Measurements from ENCODE around the gene KIZ.

KIZ gene

GRCh38 chr20:21278829-21279228 is 152.9 kb downstream of the KIZ start:
- Histone ChIP-seq H3K18ac (ENCODE audit: low read length) (no peak overlapping the region), H3K4ac (ENCODE audit: low read length) (no peak overlapping the region), H4K91ac (ENCODE audit: low read depth, low read length, poor library complexity) (no peak overlapping the region), H2BK15ac (ENCODE audit: low read length) (no peak overlapping the region), H2BK12ac (ENCODE audit: low read length) (no peak overlapping the region), H3K23ac (ENCODE audit: low read depth, low read length, poor library complexity) (no peak overlapping the region), H3K36me3 (replicated peaks in 1 of 2; ENCODE audit: control insufficient read depth in 2 of 2, insufficient read depth in 2 of 2, low read length in 2 of 2) (peaks cover 0 to 2% of the 10 kb centered on the region in 2 donors), H3K79me1 (ENCODE audit: low read depth, low read length) (no peaks in the 10 kb centered on the region), H3K4me3 (ENCODE audit: low read length in 2 of 2) (no peak overlapping the region), H3K4me2 (ENCODE audit: insufficient read depth, low read length, poor library complexity, severe bottlenecking) (no peak overlapping the region), H3K27ac (replicated peaks; ENCODE audit: low read length) (no peak overlapping the region), H3K9ac (ENCODE audit: low read depth, low read length, poor library complexity) (no peak overlapping the region), H2AFZ (ENCODE audit: low read length) (no peak overlapping the region), H2AK5ac (ENCODE audit: low read depth, low read length) (no peak overlapping the region), H3K14ac (ENCODE audit: low read length) (no peak overlapping the region), H3K27me3 (ENCODE audit: control insufficient read depth in 3 of 3, insufficient read depth in 3 of 3, low read depth in 1 of 3, low read length in 3 of 3) (peaks cover 0 to 14% (median 3%) of the 10 kb centered on the region in 3 experiments), H4K8ac (ENCODE audit: low read depth, low read length) (no peak overlapping the region), H3K4me1 (ENCODE audit: control insufficient read depth in 2 of 2, insufficient read depth in 1 of 2, low read depth in 1 of 2, low read length in 2 of 2) (peaks cover 0 to 3% of the 10 kb centered on the region in 2 donors), H3K9me3 (replicated peaks in 1 of 2; ENCODE audit: control insufficient read depth in 2 of 2, insufficient read depth in 1 of 2, low read depth in 1 of 2, low read length in 2 of 2) (no peaks in the 10 kb centered on the region), H2BK120ac (ENCODE audit: low read depth, low read length) (no peak overlapping the region), H2BK5ac (ENCODE audit: low read length) (no peak overlapping the region)
- WGBS, 2 donors (ENCODE audit: extremely low coverage in 2 of 2, insufficient read length in 2 of 2, insufficient replicate concordance in 1 of 2) = no CpG with 5 or more reads among the region's 2 CpGs
- DNase-seq (ENCODE audit: low spot score) = no peak

- no peak overlapping the region for H3K18ac ChIP-seq (ENCODE audit: low read length)
- H3K79me1 ChIP-seq (ENCODE audit: low read depth, low read length) = no peaks in the 10 kb centered on the region
- DNase-seq (ENCODE audit: low spot score) = no peak
- H2BK15ac ChIP-seq (ENCODE audit: low read length) = no peak overlapping the region
- H3K23ac ChIP-seq (ENCODE audit: low read depth, low read length, poor library complexity) = no peak overlapping the region
- H4K8ac ChIP-seq (ENCODE audit: low read depth, low read length) = no peak overlapping the region
- H3K9ac ChIP-seq (ENCODE audit: low read depth, low read length, poor library complexity) = peak overlapping the region; percentile 12
- WGBS, 2 donors (ENCODE audit: extremely low coverage in 2 of 2, insufficient read length in 2 of 2, insufficient replicate concordance in 1 of 2) = no CpG with 5 or more reads among the region's 7 CpGs
- no peak overlapping the region for H3K4me3 ChIP-seq (ENCODE audit: low read length in 2 of 2)
- H3K4me1 ChIP-seq (ENCODE audit: control insufficient read depth in 2 of 2, insufficient read depth in 1 of 2, low read depth in 1 of 2, low read length in 2 of 2) = peaks cover 0 to 3% of the 10 kb centered on the region in 2 donors
- H3K27me3 ChIP-seq (ENCODE audit: control insufficient read depth in 3 of 3, insufficient read depth in 3 of 3, low read depth in 1 of 3, low read length in 3 of 3) = peaks cover 0 to 14% (median 3%) of the 10 kb centered on the region in 3 experiments
- no peaks in the 10 kb centered on the region for H3K9me3 ChIP-seq (replicated peaks in 1 of 2; ENCODE audit: control insufficient read depth in 2 of 2, insufficient read depth in 1 of 2, low read depth in 1 of 2, low read length in 2 of 2)
- no peak overlapping the region for H3K4me2 ChIP-seq (ENCODE audit: insufficient read depth, low read length, poor library complexity, severe bottlenecking)
- no peak overlapping the region for H4K91ac ChIP-seq (ENCODE audit: low read depth, low read length, poor library complexity)
- H2AFZ ChIP-seq (ENCODE audit: low read length) = no peak overlapping the region
- H3K36me3 ChIP-seq (replicated peaks in 1 of 2; ENCODE audit: control insufficient read depth in 2 of 2, insufficient read depth in 2 of 2, low read length in 2 of 2) = peaks cover 0 to 2% of the 10 kb centered on the region in 2 donors
- no peak overlapping the region for H2BK120ac ChIP-seq (ENCODE audit: low read depth, low read length)
- H3K14ac ChIP-seq (ENCODE audit: low read length) = no peak overlapping the region
- H3K27ac ChIP-seq (replicated peaks; ENCODE audit: low read length) = no peak overlapping the region
- no peak overlapping the region for H3K4ac ChIP-seq (ENCODE audit: low read length)
- no peak overlapping the region for H2AK5ac ChIP-seq (ENCODE audit: low read depth, low read length)
- no peak overlapping the region for H2BK12ac ChIP-seq (ENCODE audit: low read length)
- H2BK5ac ChIP-seq (ENCODE audit: low read length) = no peak overlapping the region
Measured at GRCh38 chr20:21279706-21280521, 154.0 kb downstream of the KIZ start.

GRCh38 chr20:21280522-21281016 is 154.7 kb downstream of the KIZ start:
- H3K27ac ChIP-seq (replicated peaks; ENCODE audit: low read length) = no peak overlapping the region
- H2BK12ac ChIP-seq (ENCODE audit: low read length) = no peak overlapping the region
- no peak overlapping the region for H2BK5ac ChIP-seq (ENCODE audit: low read length)
- peaks cover 0 to 14% (median 3%) of the 10 kb centered on the region in 3 experiments for H3K27me3 ChIP-seq (ENCODE audit: control insufficient read depth in 3 of 3, insufficient read depth in 3 of 3, low read depth in 1 of 3, low read length in 3 of 3)
- H3K9me3 ChIP-seq (replicated peaks in 1 of 2; ENCODE audit: control insufficient read depth in 2 of 2, insufficient read depth in 1 of 2, low read depth in 1 of 2, low read length in 2 of 2) = no peaks in the 10 kb centered on the region
- H3K79me1 ChIP-seq (ENCODE audit: low read depth, low read length) = no peaks in the 10 kb centered on the region
- H3K4me3 ChIP-seq (ENCODE audit: low read length in 2 of 2) = peak overlapping the region in 1 of 2 donors; percentile 12
- H2AK5ac ChIP-seq (ENCODE audit: low read depth, low read length) = peak overlapping the region; percentile 65
- H3K14ac ChIP-seq (ENCODE audit: low read length) = no peak overlapping the region
- H3K4me1 ChIP-seq (ENCODE audit: control insufficient read depth in 2 of 2, insufficient read depth in 1 of 2, low read depth in 1 of 2, low read length in 2 of 2) = peaks cover 0 to 3% of the 10 kb centered on the region in 2 donors
- no peak overlapping the region for H3K4ac ChIP-seq (ENCODE audit: low read length)
- H2BK120ac ChIP-seq (ENCODE audit: low read depth, low read length) = no peak overlapping the region
- peak overlapping the region; percentile 29 for H4K8ac ChIP-seq (ENCODE audit: low read depth, low read length)
- no peak overlapping the region for H2BK15ac ChIP-seq (ENCODE audit: low read length)
- H3K18ac ChIP-seq (ENCODE audit: low read length) = no peak overlapping the region
- H3K9ac ChIP-seq (ENCODE audit: low read depth, low read length, poor library complexity) = no peak overlapping the region
- H3K36me3 ChIP-seq (replicated peaks in 1 of 2; ENCODE audit: control insufficient read depth in 2 of 2, insufficient read depth in 2 of 2, low read length in 2 of 2) = peaks cover 0 to 2% of the 10 kb centered on the region in 2 donors
- no peak overlapping the region for H4K91ac ChIP-seq (ENCODE audit: low read depth, low read length, poor library complexity)
- no peak overlapping the region for H2AFZ ChIP-seq (ENCODE audit: low read length)
- H3K4me2 ChIP-seq (ENCODE audit: insufficient read depth, low read length, poor library complexity, severe bottlenecking) = no peak overlapping the region
- H3K23ac ChIP-seq (ENCODE audit: low read depth, low read length, poor library complexity) = peak overlapping the region; percentile 22
- WGBS, 2 donors (ENCODE audit: extremely low coverage in 2 of 2, insufficient read length in 2 of 2, insufficient replicate concordance in 1 of 2) = no CpG with 5 or more reads among the region's 3 CpGs
- no peak for DNase-seq (ENCODE audit: low spot score)

- Histone ChIP-seq H2BK120ac (ENCODE audit: low read depth, low read length) (no peak overlapping the region), H2BK12ac (ENCODE audit: low read length) (no peak overlapping the region), H3K36me3 (replicated peaks in 1 of 2; ENCODE audit: control insufficient read depth in 2 of 2, insufficient read depth in 2 of 2, low read length in 2 of 2) (no peaks in the 10 kb centered on the region), H4K91ac (ENCODE audit: low read depth, low read length, poor library complexity) (no peak overlapping the region), H3K27me3 (ENCODE audit: control insufficient read depth in 3 of 3, insufficient read depth in 3 of 3, low read depth in 1 of 3, low read length in 3 of 3) (peaks cover 0 to 2% (median 0%) of the 10 kb centered on the region in 3 experiments), H3K27ac (replicated peaks; ENCODE audit: low read length) (no peak overlapping the region), H3K9me3 (replicated peaks in 1 of 2; ENCODE audit: control insufficient read depth in 2 of 2, insufficient read depth in 1 of 2, low read depth in 1 of 2, low read length in 2 of 2) (peaks cover 0 to 2% of the 10 kb centered on the region in 2 donors), H3K9ac (ENCODE audit: low read depth, low read length, poor library complexity) (no peak overlapping the region), H3K4ac (ENCODE audit: low read length) (no peak overlapping the region), H2AK5ac (ENCODE audit: low read depth, low read length) (no peak overlapping the region), H3K23ac (ENCODE audit: low read depth, low read length, poor library complexity) (no peak overlapping the region), H3K4me2 (ENCODE audit: insufficient read depth, low read length, poor library complexity, severe bottlenecking) (no peak overlapping the region), H3K79me1 (ENCODE audit: low read depth, low read length) (no peaks in the 10 kb centered on the region), H3K4me3 (ENCODE audit: low read length in 2 of 2) (no peak overlapping the region), H2BK5ac (ENCODE audit: low read length) (no peak overlapping the region), H3K4me1 (ENCODE audit: control insufficient read depth in 2 of 2, insufficient read depth in 1 of 2, low read depth in 1 of 2, low read length in 2 of 2) (peaks cover 0 to 3% of the 10 kb centered on the region in 2 donors), H2AFZ (ENCODE audit: low read length) (no peak overlapping the region), H2BK15ac (ENCODE audit: low read length) (no peak overlapping the region), H3K14ac (ENCODE audit: low read length) (no peak overlapping the region), H4K8ac (ENCODE audit: low read depth, low read length) (no peak overlapping the region), H3K18ac (ENCODE audit: low read length) (no peak overlapping the region)
- WGBS, 2 donors (ENCODE audit: extremely low coverage in 2 of 2, insufficient read length in 2 of 2, insufficient replicate concordance in 1 of 2) = no CpG with 5 or more reads among the region's 4 CpGs
- no peak for DNase-seq (ENCODE audit: low spot score)
Measured at GRCh38 chr20:21286775-21287174, 160.9 kb downstream of the KIZ start.
